ENCODE data around the gene LRP5. TPM values are rescaled to one million over a fixed set of nuclear protein-coding genes. Genes with fewer than 3 reads are reported as not detected.
"Not testable (repeated sequence)": the region's sequence is repeated elsewhere in the genome, so short reads cannot be mapped to it uniquely, and the experiment has no call there.

The LRP5 gene
- total and polyA plus RNA-seq, 9 of the 15 experiments (the other 6 are each of a cell fraction or from before 2014, with no cell fraction given): 0.48 to 44.2 (median 13.5) TPM

DNA sequence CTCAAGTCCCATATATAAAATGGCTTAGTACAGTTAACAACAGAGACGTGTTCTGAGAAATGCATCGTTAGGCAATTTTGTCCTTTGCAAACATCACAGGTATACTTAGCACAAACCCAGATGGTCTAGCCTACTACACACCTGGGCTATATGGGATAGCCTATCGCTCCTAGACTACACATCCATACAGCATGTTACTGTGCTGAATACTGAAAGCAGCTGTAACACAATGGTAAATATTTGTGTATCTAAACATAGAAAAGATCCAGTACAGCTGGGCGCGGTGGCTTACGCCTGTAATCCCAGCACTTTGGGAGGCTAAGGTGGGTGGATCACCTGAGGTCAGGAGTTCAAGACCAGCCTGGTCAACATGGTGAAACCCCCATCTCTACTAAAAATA is 145.9 kb downstream of the LRP5 start:
- peak; percentile 85 for TF ChIP-seq ZKSCAN3 (CRISPR knock-in tag; IDR thresholded peaks at IDR 0.05)
- H3K4me2 ChIP-seq (ENCODE audit: insufficient read depth, low read length); intact Hi-C loops (cut with micrococcal nuclease); in situ Hi-C loops (cut with MboI); H3K4me3 ChIP-seq; H3K27me3 ChIP-seq (ENCODE audit: control insufficient read depth in 2 of 2, insufficient read depth in 2 of 2, low read length in 2 of 2); DNase-seq (ENCODE audit: extremely low read depth in 1 of 4, low spot score in 3 of 4); H3K9me1 ChIP-seq (ENCODE audit: control insufficient read depth, insufficient read depth, low read length); H3K36me3 ChIP-seq (ENCODE audit: control insufficient read depth, insufficient read depth, low read length); ATAC-seq; BruUV-seq (replicated peaks); FAIRE-seq; H3K27ac ChIP-seq (ENCODE audit: extremely low read depth, low read depth, low read length); H2AFZ ChIP-seq (ENCODE audit: low read depth, low read length); H3K9ac ChIP-seq (ENCODE audit: insufficient read depth in 1 of 2, low read depth in 2 of 2, low read length in 2 of 2); H3K9me3 ChIP-seq (replicated peaks; ENCODE audit: control insufficient read depth, insufficient read depth, low read depth, low read length): not testable (repeated sequence)
- 68% methylated on average over 6 of the region's 6 CpGs for WGBS (ENCODE audit: insufficient coverage, low coverage, missing lambda C conversion rate)
- H3K79me2 ChIP-seq (ENCODE audit: control insufficient read depth, insufficient read depth, low read length): peaks cover 28% of the 10 kb centered on the region
- CTCF ChIA-PET (ENCODE audit: low intra/inter-chr PET ratio): interaction anchor here (0.6 kb wide), 1 partner anchor 312 kb away, joined by 4 read pairs; no protein-coding TSS in a partner anchor
- H3K4me1 ChIP-seq (replicated peaks in 1 of 2; ENCODE audit: control insufficient read depth in 2 of 2, insufficient read depth in 2 of 2, low read length in 2 of 2): peaks cover 6 to 28% of the 10 kb centered on the region in 2 experiments; a peak in 4 of 5 replicates
- peaks cover 26% of the 10 kb centered on the region for H4K20me1 ChIP-seq (replicated peaks; ENCODE audit: control insufficient read depth, insufficient read depth, low read length)
- POLR2A ChIA-PET: interaction anchor here (1.0 to 1.1 kb wide), 2 partner anchors 9 to 249 kb away, joined by 3 to 4 read pairs; no protein-coding TSS in a partner anchor

DNA sequence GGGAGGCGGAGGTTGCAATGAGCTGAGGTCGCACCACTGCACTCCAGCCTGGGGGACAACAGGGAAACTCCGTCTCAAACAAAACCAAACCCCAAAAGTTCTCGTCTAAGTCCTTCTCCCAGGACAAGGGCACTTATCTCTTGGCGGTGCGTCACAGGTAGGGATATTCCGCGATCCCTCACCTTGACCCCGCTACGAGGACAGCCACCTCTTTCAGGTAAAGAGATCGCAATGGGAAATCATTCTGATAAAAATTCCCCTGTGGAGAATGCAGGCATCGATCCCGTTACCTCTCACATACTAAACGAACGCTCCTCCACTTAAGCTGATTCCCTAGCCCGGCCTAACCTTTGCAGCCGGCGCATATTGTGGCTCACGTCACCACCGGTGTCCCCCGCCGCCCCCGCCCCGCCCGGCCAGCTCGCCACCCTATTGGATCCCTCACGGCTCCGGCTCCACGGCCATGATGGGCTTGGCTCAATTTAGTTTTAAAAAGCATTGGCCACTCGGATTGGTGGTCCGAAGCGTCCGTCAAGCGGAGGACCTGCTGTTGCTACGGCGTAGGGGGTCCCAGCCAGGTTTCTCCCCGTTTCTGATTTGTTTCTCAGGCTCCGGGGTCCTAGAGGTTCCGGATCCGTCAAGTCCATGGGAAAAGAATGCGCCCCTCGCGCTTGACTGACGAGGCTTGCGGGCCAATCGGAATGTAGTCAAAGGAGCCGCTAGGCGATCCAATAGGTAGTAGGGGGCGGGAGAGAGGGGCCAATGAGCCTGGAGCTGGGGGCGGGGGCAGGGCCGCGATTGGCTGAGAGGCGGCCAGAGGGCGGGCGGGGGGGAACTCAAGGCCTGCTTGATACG is 147.7 kb downstream of the LRP5 start:
- peak; percentile 92 for ATAC-seq
- Histone ChIP-seq H3K36me3 (ENCODE audit: control insufficient read depth, insufficient read depth, low read length) (peaks cover 12% of the 10 kb centered on the region; the same call in 1 of the 3 replicates), H4K20me1 (replicated peaks; ENCODE audit: control insufficient read depth, insufficient read depth, low read length) (peaks cover 37% of the 10 kb centered on the region), H3K79me2 (ENCODE audit: control insufficient read depth, insufficient read depth, low read length) (peaks cover 45% of the 10 kb centered on the region), H3K4me3 (peak overlapping the region; percentile 62), H3K27me3 (ENCODE audit: control insufficient read depth in 2 of 2, insufficient read depth in 2 of 2, low read length in 2 of 2) (no peaks in the 10 kb centered on the region), H3K9me1 (ENCODE audit: control insufficient read depth, insufficient read depth, low read length) (no peaks in the 10 kb centered on the region), H3K27ac (ENCODE audit: extremely low read depth, low read depth, low read length) (peak overlapping the region; percentile 86), H3K9ac (ENCODE audit: insufficient read depth in 1 of 2, low read depth in 2 of 2, low read length in 2 of 2) (peak overlapping the region; percentile 77 to 98), H3K4me1 (replicated peaks in 1 of 2; ENCODE audit: control insufficient read depth in 2 of 2, insufficient read depth in 2 of 2, low read length in 2 of 2) (peaks cover 6 to 24% of the 10 kb centered on the region in 2 experiments; a peak in 4 of 5 replicates), H2AFZ (ENCODE audit: low read depth, low read length) (peak overlapping the region; percentile 96), H3K4me2 (ENCODE audit: insufficient read depth, low read length) (peak overlapping the region; percentile 92), H3K9me3 (replicated peaks; ENCODE audit: control insufficient read depth, insufficient read depth, low read depth, low read length) (no peaks in the 10 kb centered on the region)
- in situ Hi-C loops (cut with MboI) (no loop called here), intact Hi-C loops (cut with micrococcal nuclease) (no loop called here)
- FAIRE-seq: peak; percentile 81
- WGBS (ENCODE audit: insufficient coverage, low coverage, missing lambda C conversion rate): under 1% methylated on average over 51 of the region's 56 CpGs
- peak; percentile 97 to 99 (median 98) for DNase-seq (ENCODE audit: extremely low read depth in 1 of 4, low spot score in 3 of 4)
- ChIA-PET CTCF (ENCODE audit: low intra/inter-chr PET ratio) (no interaction called here), POLR2A (interaction anchor here (0.5 to 1.5 kb wide), 10 partner anchors 8 to 287 kb away, joined by 3 to 5 read pairs (median 3); no protein-coding TSS in a partner anchor)
- no TSS peak for BruUV-seq (replicated peaks)
- TF ChIP-seq HDAC3 (IDR thresholded peaks at IDR 0.05; ENCODE audit: borderline replicate concordance, partially characterized antibody) (peak; percentile 42), THRAP3 (IDR thresholded peaks at IDR 0.05; ENCODE audit: borderline replicate concordance) (no peak), EP400 (IDR thresholded peaks at IDR 0.05) (peak; percentile 73), HDAC6 (IDR thresholded peaks at IDR 0.05; ENCODE audit: low read depth, low read length) (no peak), CREBBP (IDR thresholded peaks at IDR 0.05; ENCODE audit: low read depth, low read length) (no peak), SAP30 (IDR thresholded peaks at IDR 0.05; ENCODE audit: borderline replicate concordance, insufficient read depth, low read depth, low read length, poor library complexity, severe bottlenecking) (no peak), BRF1 (IDR thresholded peaks at IDR 0.05; ENCODE audit: borderline replicate concordance, extremely low read depth, insufficient read length) (peak; percentile 64)
- TF ChIP-seq, protein P1, sequence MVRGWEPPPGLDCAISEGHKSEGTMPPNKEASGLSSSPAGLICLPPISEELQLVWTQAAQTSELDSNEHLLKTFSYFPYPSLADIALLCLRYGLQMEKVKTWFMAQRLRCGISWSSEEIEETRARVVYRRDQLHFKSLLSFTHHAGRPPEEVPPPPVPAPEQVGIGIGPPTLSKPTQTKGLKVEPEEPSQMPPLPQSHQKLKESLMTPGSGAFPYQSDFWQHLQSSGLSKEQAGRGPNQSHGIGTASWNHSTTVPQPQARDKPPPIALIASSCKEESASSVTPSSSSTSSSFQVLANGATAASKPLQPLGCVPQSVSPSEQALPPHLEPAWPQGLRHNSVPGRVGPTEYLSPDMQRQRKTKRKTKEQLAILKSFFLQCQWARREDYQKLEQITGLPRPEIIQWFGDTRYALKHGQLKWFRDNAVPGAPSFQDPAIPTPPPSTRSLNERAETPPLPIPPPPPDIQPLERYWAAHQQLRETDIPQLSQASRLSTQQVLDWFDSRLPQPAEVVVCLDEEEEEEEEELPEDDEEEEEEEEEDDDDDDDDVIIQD (CRISPR knock-in tag; IDR thresholded peaks at IDR 0.05): no peak

Measured in K562 (cell line).